ENCODE measurements around the gene CYP2J2.

DNA sequence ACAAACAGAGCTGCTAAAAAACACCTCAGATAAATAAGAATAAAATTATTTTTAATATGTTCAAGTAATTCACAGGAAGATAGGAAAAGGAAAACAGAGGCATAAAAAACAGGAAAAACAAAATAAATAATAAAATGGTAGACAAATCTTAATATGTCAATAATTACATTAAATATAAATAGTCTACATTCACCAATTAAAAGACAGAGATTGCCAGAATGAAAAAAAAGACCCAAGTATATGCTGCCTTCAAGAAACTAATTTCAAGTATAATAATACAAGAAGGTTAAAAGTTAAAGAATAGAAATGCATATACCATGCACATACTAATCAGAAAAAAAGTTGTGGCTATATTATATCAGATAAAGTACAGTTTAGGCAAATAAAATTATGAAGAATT, 1.9 kb downstream of the CYP2J2 start:
- TF ChIP-seq, protein P1, sequence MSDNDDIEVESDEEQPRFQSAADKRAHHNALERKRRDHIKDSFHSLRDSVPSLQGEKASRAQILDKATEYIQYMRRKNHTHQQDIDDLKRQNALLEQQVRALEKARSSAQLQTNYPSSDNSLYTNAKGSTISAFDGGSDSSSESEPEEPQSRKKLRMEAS (CRISPR knock-in tag; IDR thresholded peaks at IDR 0.05): no peak
- TF ChIP-seq, protein P2, sequence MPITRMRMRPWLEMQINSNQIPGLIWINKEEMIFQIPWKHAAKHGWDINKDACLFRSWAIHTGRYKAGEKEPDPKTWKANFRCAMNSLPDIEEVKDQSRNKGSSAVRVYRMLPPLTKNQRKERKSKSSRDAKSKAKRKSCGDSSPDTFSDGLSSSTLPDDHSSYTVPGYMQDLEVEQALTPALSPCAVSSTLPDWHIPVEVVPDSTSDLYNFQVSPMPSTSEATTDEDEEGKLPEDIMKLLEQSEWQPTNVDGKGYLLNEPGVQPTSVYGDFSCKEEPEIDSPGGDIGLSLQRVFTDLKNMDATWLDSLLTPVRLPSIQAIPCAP (CRISPR knock-in tag; IDR thresholded peaks at IDR 0.05): no peak
- TF ChIP-seq, protein P3, sequence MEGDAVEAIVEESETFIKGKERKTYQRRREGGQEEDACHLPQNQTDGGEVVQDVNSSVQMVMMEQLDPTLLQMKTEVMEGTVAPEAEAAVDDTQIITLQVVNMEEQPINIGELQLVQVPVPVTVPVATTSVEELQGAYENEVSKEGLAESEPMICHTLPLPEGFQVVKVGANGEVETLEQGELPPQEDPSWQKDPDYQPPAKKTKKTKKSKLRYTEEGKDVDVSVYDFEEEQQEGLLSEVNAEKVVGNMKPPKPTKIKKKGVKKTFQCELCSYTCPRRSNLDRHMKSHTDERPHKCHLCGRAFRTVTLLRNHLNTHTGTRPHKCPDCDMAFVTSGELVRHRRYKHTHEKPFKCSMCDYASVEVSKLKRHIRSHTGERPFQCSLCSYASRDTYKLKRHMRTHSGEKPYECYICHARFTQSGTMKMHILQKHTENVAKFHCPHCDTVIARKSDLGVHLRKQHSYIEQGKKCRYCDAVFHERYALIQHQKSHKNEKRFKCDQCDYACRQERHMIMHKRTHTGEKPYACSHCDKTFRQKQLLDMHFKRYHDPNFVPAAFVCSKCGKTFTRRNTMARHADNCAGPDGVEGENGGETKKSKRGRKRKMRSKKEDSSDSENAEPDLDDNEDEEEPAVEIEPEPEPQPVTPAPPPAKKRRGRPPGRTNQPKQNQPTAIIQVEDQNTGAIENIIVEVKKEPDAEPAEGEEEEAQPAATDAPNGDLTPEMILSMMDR (IDR thresholded peaks at IDR 0.05): no peak
- TF ChIP-seq IRF2 (CRISPR knock-in tag; IDR thresholded peaks at IDR 0.05; ENCODE audit: borderline replicate concordance, low read depth) (no peak), TCF7 (CRISPR knock-in tag; IDR thresholded peaks at IDR 0.05; ENCODE audit: low read depth) (no peak), SMAD3 (CRISPR knock-in tag; IDR thresholded peaks at IDR 0.05; ENCODE audit: borderline replicate concordance) (no peak)
- TF ChIP-seq, protein P4, sequence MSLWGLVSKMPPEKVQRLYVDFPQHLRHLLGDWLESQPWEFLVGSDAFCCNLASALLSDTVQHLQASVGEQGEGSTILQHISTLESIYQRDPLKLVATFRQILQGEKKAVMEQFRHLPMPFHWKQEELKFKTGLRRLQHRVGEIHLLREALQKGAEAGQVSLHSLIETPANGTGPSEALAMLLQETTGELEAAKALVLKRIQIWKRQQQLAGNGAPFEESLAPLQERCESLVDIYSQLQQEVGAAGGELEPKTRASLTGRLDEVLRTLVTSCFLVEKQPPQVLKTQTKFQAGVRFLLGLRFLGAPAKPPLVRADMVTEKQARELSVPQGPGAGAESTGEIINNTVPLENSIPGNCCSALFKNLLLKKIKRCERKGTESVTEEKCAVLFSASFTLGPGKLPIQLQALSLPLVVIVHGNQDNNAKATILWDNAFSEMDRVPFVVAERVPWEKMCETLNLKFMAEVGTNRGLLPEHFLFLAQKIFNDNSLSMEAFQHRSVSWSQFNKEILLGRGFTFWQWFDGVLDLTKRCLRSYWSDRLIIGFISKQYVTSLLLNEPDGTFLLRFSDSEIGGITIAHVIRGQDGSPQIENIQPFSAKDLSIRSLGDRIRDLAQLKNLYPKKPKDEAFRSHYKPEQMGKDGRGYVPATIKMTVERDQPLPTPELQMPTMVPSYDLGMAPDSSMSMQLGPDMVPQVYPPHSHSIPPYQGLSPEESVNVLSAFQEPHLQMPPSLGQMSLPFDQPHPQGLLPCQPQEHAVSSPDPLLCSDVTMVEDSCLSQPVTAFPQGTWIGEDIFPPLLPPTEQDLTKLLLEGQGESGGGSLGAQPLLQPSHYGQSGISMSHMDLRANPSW (CRISPR knock-in tag; conservative IDR thresholded peaks at IDR 0.05; ENCODE audit: low read depth): no peak

Measured in WTC11 (cell line).